GM21447 (cell line): ENCODE results near the gene S100B.

Source experiments
- ATAC-seq: cut with Tn5 transposase; IDR thresholded peaks from one replicate; pipeline ENCODE4 v1.9.1; 2021; ENCODE audit not compliant: unreplicated experiment

S100B gene

GRCh38 chr21:46562472-46562871 lies 42.4 kb downstream of the S100B start:
- no peak for ATAC-seq

DNA sequence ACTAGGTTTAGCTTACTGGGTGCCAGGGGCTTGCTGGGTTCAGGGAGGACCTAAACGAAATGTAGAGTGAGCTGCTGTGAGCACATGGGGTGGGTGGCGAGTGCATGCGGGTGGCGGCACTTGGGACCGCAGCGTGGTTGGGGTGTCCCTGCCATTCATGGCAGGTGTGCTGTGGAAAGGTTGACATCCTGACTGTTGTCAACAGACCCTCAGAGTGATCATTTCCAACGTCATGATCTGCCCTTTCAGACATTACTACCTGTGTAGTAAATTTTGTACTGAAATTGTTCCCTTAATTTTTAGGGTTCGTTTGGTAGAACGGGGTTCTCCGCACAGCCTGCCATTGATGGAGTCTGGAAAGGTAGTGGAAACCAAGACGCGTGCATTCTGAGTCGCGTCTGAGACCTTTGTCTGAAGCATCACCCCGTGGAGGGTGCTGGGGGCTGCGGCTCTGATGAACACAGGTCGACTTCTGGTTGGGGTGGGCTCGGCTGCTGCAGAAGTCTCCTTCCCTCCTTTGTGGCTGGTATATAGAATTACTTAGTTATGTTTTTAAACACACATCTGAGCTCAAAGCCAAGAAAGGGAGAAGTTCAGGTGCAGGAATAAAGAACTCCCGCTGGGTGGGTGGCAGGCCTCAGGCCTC lies 43.3 kb downstream of the S100B start:
- ATAC-seq = no peak

DNA sequence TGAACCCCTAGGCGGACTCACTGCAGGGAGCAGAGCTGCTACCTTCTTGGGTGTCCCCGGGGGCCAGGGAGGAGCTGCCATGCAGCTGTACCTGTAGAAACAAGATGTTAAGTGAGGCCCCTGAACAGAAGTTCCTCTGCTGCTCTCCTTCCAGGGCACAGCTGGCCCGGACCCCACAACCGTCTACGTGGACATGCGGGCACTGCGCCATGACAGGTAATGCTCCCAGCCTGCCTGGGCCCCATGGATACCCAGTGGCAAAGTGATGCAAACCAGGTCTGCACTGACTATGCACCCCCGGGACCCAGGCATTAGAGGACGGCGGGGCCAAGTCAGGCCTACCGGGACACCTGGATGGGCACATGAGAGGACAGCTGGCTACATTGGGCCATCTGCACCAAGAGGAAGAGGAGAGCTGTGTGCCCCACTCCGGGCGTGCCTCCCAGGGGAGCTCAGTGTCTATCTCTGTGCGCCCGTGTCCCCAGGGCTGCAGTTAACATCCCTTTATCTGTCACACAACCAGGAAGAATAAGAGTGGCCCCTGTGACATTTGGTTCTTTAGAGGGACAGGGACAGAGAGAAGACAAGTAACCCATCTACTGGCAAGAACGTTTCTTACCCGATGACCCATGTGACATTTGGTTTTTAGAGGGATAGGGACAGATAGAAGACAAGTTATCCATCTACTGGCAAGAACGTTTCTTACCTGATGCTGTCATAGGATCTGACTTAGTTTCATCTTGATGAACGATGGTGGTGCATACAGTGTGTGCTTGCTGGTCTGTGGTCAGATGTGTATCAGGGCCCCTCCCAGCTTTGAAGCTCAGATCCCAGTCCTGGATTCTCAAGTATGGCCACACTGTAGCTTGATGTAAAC lies 44.1 kb downstream of the S100B start:
- no peak for ATAC-seq

DNA sequence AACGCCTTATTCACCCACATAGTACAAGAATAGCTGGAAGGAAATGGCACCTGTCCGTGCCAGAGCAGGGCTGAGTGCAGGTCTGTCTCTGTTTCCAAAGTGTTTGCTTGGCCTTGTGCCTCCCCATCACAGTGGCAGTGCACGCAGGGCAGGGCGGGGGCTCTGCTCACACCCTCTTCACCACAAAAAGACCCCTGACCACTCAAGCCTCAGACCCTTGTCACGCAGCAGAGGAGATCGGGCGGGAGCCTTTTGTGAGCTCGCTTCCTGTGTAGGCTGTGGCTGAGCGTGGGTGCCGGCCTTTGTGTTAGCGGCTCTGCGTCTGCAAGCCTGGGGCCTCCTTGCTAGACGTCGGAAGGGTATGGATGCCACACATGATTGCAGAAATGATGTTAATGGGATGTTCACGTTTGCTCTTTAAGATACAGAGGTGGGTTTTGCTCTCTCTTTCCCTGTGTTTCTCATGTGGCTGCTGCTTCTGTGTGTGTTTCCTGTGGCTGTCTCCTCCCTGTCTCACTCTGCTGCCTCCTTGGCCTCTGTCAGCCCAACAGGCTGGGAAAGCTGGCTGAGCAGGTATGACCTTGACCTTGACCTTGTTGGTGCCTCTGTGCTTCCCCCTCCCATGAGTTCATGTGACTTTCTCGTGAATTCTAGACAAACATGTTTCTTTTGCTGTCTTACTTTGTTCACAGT lies 45.4 kb downstream of the S100B start:
- no peak for ATAC-seq

GRCh38 chr21:46557919-46558392 lies 46.9 kb downstream of the S100B start:
- ATAC-seq = no peak

- ATAC-seq = no peak
Observed at GRCh38 chr21:46557469-46557868, 47.4 kb downstream of the S100B start.

- no peak for ATAC-seq
Observed at GRCh38 chr21:46556802-46557201, 48.1 kb downstream of the S100B start.

DNA sequence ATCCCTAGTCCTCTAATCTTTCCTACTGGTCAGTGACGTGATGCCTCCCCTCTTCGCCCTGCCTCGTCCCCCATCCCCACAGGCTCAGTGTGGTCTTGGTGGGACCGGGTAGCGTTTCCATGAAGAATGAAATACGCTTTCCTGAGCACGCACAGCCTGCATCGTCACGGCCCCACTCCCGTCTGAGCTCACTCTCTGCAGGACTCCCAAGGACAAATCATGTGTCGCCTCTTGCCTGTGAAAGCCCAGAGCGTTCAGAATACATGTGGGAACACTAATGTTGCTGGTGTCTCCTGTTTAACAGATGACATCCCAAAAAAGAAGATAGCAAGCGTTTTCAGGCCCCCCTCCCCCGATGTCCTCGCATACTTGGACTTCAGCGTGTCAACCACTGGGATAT lies 49.2 kb downstream of the S100B start:
- ATAC-seq = no peak

DNA sequence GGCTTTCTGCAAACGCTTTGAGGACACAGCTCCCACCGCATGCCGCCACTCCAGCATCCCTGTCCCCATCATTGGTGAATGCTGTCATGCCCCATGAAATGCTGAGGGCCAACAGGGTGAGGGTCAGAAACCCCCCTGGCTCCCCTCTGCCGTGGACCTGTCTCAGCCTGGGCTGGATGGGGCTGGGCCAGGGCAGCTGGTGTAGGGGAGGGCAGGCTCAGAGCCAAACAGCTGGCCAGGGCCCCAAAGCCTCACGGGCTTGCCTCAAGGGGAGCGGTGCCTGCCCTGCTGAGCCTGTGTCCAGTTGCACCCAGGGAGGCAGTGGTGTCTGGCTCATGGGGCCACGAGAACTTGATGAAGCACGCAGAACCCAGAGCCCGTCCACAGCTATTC lies 49.7 kb downstream of the S100B start:
- ATAC-seq = no peak

GRCh38 chr21:46554431-46555224 lies 50.3 kb downstream of the S100B start:
- no peak for ATAC-seq

GRCh38 chr21:46553993-46554392 lies 50.9 kb downstream of the S100B start:
- ATAC-seq = no peak

DNA sequence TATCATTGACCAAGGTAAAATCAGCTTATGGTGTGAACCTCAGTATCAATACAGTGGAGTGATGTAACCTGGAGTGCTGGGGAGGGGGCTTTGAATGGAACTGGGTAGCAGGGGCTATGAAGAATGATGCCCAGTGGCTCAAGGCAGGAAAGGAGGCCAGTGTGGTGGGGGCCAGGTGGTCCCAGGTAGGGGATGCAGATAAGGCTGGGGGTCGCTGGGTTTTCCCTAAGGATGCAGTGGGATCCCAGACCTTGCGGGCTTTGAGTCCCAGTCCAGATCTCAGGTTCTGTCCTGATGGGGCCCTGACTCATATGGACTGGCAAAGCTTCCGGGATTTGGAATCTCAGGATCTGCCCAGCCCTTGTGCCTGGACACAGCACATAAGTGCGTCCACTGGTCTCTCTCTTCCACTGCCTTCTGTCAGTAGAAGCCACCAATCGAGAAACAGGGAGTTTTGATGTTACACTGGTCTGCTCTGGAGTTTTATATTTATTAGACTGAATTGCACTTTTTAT lies 52.0 kb downstream of the S100B start:
- ATAC-seq = no peak

- ATAC-seq = no peak
Observed at GRCh38 chr21:46552274-46552673, 52.6 kb downstream of the S100B start.

DNA sequence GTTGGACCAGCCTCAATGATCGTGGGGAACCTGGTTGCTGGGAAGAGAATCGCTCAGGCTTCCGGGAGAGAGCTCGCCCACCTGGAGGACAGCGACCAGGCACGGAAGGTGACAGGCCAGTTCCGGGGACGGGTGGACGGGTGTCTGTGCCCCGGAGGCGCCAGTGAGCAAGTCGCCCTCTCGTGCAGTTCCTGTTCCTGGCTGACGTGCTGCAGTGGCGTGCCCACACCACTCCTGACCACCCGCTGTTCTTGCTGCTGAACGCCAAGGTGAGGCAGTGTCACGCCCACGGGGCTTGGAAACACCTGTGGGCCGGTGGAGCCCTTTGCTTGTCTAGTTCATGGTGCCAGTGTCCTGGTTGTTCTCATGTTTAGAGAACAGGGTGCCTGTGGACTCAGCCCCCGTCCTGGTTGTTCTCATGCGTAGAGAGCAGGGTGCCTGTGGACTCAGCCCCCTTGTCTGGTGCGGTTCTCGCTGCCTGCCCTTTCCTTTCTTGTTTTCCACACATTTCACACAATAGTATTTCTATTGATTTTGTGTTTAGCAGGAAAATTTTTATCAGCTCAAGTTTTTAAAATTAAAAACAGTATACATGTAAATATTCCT lies 53.1 kb downstream of the S100B start:
- no peak for ATAC-seq

- no peak for ATAC-seq
Observed at GRCh38 chr21:46550116-46550941, 54.6 kb downstream of the S100B start.

- ATAC-seq = no peak
Observed at GRCh38 chr21:46549650-46550049, 55.2 kb downstream of the S100B start.
